Heart left ventricle (tissue), 13 donors: ENCODE results near the gene ATP2A1.

Experiments
- CTCF ChIP-seq, 12 donors: fragments of 200-600 bp; sonication (generic) in 4 of 12; IDR thresholded peaks; one replicate each; pipeline versions ENCODE4 v1.5.0 to v1.8.0; 2018 to 2022; ENCODE audit warnings: antibody characterized with exemption in 12 of 12, mild to moderate bottlenecking in 5 of 12
- POLR2A ChIP-seq, 2 donors: fragments of 450-650 bp; IDR thresholded peaks; one replicate each; pipeline ENCODE4 v1.6.1; 2017; ENCODE audit warnings: antibody characterized with exemption in 2 of 2, mild to moderate bottlenecking in 2 of 2, moderate library complexity in 2 of 2
- donor health status: ischemic (EF 13 %, LVEDD 7.1; RV severe dilation, severe dysfunction).
- donor health status: DM: no; HTN: yes; CAD: no.
- donor health status: DM: no; HTN: no; CAD: no.
- donor health status: ischemic (EF 25% LVEDD 6.9; RV normal size, moderate dysfunction).
- donor health status: ischemic (EF 25% LVEDD 5.7; RV mildly dilated, moderate dysfunction).
- donor health status: ischemic (EF 35%, LVEDD 5.7; RV mildly dilated, moderate dysfunction).
- donor health status: nonischemic (EF 11% LVEDD 7.7; RV severe dilation, severe dysfunction).
- donor health status: DM: yes; HTN: yes; CAD: no.
- donor health status: PGD.
- donor health status: ischemic (EF 29% LVEDD 5.4; RV normal size, mild dysfunction).
- donor health status: nonischemic (EF 23%, LVEDD 6.1; RV moderate dilation, normal function).

DNA sequence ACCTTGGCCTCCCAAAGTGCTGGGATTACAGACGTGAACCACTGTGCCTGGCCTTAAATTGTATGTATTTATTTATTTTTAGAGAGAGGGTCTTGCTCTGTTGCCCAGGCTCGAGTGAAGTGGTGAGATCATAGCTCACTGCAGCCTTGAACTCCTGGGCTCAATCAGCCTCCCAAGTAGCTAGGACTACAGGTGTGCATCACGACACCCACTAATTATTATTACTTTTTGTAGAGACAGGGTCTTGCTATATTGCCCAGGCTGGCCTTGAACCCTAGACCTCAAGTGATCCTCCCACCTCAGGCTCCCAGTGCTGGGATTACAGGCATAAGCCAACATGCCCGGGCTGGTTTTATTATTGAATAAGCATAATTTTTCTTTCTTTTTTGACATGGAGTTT, 68.4 kb downstream of the ATP2A1 start:
- TF ChIP-seq CTCF (IDR thresholded peaks at IDR 0.05) (no peak), POLR2A (IDR thresholded peaks at IDR 0.05) (no peak)
